ENCODE measurements around the gene PHACTR3. TPM values are rescaled to one million over a fixed set of nuclear protein-coding genes. Genes with fewer than 3 reads are reported as not detected.

The PHACTR3 gene
- total and polyA plus RNA-seq, 2 donors (not counting 3 experiments of a cell fraction or from before 2014, with no cell fraction given), result not detected

DNA sequence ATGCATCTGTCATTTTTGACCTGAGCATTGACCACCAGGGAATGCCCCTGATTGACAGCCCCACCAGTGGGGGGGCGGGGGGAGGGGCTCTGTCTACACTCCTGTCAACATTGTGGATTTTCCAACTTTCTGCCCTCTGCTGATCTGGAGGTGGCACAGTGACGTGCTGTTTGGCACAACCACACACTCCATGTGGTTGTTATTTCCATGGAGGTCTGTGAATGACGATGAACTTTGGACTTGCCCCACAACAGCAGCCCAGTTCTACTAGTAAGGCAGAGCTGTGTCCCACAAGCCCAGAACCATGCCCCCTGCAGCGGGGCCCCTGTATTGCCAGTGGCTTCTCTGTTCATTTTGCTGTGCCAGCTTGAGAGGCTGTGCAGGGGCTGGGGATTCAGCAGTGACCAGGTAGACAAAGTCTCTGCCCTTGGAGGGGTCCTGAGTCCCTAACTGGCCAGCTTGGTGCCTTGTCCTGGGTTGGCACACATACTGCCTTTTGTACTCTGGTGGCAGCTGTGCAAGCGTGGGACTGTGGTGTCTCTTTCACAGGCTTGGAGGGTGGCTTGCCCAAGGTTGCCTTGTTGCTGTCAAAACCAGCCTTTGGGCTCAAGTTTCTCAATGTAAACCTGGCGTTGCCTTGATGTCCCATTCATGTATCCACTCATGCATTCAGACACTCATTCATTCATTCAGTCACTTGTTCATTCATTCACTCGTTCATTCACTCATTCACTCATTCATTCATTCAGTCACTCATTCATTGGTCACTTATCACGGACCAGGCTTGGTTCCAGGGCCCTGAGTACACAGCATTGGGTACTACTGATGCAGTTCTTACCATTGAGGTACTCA, 220.6 kb downstream of the PHACTR3 start:
- no TSS peak for BruUV-seq (replicated peaks)
- H3K9me1 ChIP-seq (replicated peaks; ENCODE audit: control insufficient read depth, extremely low read depth, insufficient read depth, low read length), result no peaks in the 10 kb centered on the region
- no peaks in the 10 kb centered on the region for H3K4me1 ChIP-seq (ENCODE audit: control insufficient read depth, extremely low read depth, insufficient read depth, low read length)
- H3K4me2 ChIP-seq (ENCODE audit: insufficient read depth, low read length), result no peak overlapping the region
- H3K36me3 ChIP-seq (ENCODE audit: control insufficient read depth in 2 of 2, extremely low read depth in 1 of 2, insufficient read depth in 2 of 2, low read length in 2 of 2), result no peaks in the 10 kb centered on the region
- H3K9me3 ChIP-seq (replicated peaks; ENCODE audit: control insufficient read depth, insufficient read depth, low read length), result no peaks in the 10 kb centered on the region
- no peak for TF ChIP-seq GATA2 (IDR thresholded peaks at IDR 0.05; ENCODE audit: insufficient read depth, insufficient read length, low read depth, low read length)
- no peak for TF ChIP-seq JUN (IDR thresholded peaks at IDR 0.05; ENCODE audit: borderline replicate concordance, insufficient read depth, insufficient read length, low read depth)
- no peak for TF ChIP-seq FOS (IDR thresholded peaks at IDR 0.05; ENCODE audit: borderline replicate concordance, insufficient read depth, low read length)
- TF ChIP-seq POLR2A (IDR thresholded peaks at IDR 0.05; ENCODE audit: low read depth, low read length), result no peak
- TF ChIP-seq MYC (IDR thresholded peaks at IDR 0.05; ENCODE audit: low read depth, low read length), result no peak
- TF ChIP-seq CTCF (IDR thresholded peaks at IDR 0.05; ENCODE audit: extremely low read depth in 1 of 2, insufficient read depth in 1 of 2, low read depth in 1 of 2, low read length in 2 of 2), result no peak
- no peak for TF ChIP-seq POLR2AphosphoS5 (IDR thresholded peaks at IDR 0.05; ENCODE audit: insufficient read depth, low read depth, low read length)
- TF ChIP-seq MAX (IDR thresholded peaks at IDR 0.05; ENCODE audit: insufficient read depth, insufficient read length), result no peak
- DNase-seq (ENCODE audit: low read depth, low spot score) (no peak), FAIRE-seq (no peak)
- H3K9ac ChIP-seq (replicated peaks; ENCODE audit: extremely low read depth, insufficient read depth, low read length), result no peak overlapping the region
- no peaks in the 10 kb centered on the region for H3K79me2 ChIP-seq (ENCODE audit: control insufficient read depth, insufficient read depth, low read length)
- CTCF ChIA-PET, result no interaction called here
- no peak overlapping the region for H3K4me3 ChIP-seq (replicated peaks in 1 of 3; ENCODE audit: insufficient read depth in 1 of 3, low read depth in 1 of 3, low read length in 3 of 3)
- POLR2A ChIA-PET, result no interaction called here
- dilution Hi-C loops (cut with MboI; ENCODE audit: extremely low pct_ligation_motif_present, low sequenced_read_pairs), result no loop called here
- H2AFZ ChIP-seq (ENCODE audit: low read depth, low read length), result no peak overlapping the region
- intact Hi-C loops (cut with micrococcal nuclease), result no loop called here
- H3K27ac ChIP-seq (ENCODE audit: insufficient read depth, low read depth, low read length), result no peak overlapping the region
- no peaks in the 10 kb centered on the region for H4K20me1 ChIP-seq (replicated peaks; ENCODE audit: control insufficient read depth, extremely low read depth, insufficient read depth, low read length)
- no peaks in the 10 kb centered on the region for H3K27me3 ChIP-seq (ENCODE audit: control insufficient read depth in 2 of 2, insufficient read depth in 2 of 2, low read length in 2 of 2)
